CD14-positive monocyte (primary cell): ENCODE results near the gene DAGLA. TPM values are rescaled to one million over a fixed set of nuclear protein-coding genes. Genes with fewer than 3 reads are reported as not detected.

Experiments used
- DNase-seq, 3 donors: peaks; one replicate each; pipeline ENCODE4 v3.0.0-alpha.2; 2011 to 2022
- H2AFZ ChIP-seq: 2 replicates; pipeline ENCODE4 v1.6.0; 2012; ENCODE audit warnings: mild to moderate bottlenecking, low read depth, low read length, inconsistent platforms; ENCODE audit not compliant: insufficient read depth, poor library complexity, severe bottlenecking
- H3K27ac ChIP-seq, 2 donors: 1 replicate in 1 of 2; 2 replicates in 1 of 2; pipeline ENCODE4 v1.5.1; 2012 to 2013; ENCODE audit warnings: low read length in 2 of 2, control low read depth in 1 of 2, inconsistent platforms in 1 of 2, low read depth in 1 of 2, mild to moderate bottlenecking in 1 of 2
- H3K27me3 ChIP-seq, 2 donors: one replicate each; pipeline versions ENCODE4 v1.6.0 to v1.6.1; 2011 to 2013; ENCODE audit warnings: low read length in 2 of 2; ENCODE audit not compliant: control insufficient read depth in 2 of 2, insufficient read depth in 2 of 2
- H3K36me3 ChIP-seq, 2 donors: replicated peaks in 1 of 2; 1 replicate in 1 of 2; 2 replicates in 1 of 2; pipeline versions ENCODE4 v1.5.1 to v1.6.1; 2012 to 2013; ENCODE audit warnings: low read length in 2 of 2, control low read depth in 1 of 2, inconsistent platforms in 1 of 2, mild to moderate bottlenecking in 1 of 2; ENCODE audit not compliant: insufficient read depth in 2 of 2, control insufficient read depth in 1 of 2
- H3K4me1 ChIP-seq, 2 donors: 1 replicate in 1 of 2; 2 replicates in 1 of 2; pipeline versions ENCODE4 v1.5.1 to v1.6.1; 2012 to 2013; ENCODE audit warnings: low read length in 2 of 2, control low read depth in 1 of 2, inconsistent platforms in 1 of 2, mild to moderate bottlenecking in 1 of 2, moderate library complexity in 1 of 2; ENCODE audit not compliant: insufficient read depth in 2 of 2, control insufficient read depth in 1 of 2
- H3K4me2 ChIP-seq: replicated peaks from 2 replicates; pipeline ENCODE3; 2012; ENCODE audit warnings: low read length, moderate library complexity, mild to moderate bottlenecking; ENCODE audit not compliant: poor library complexity, severe bottlenecking; ENCODE audit errors: extremely low read depth
- H3K4me3 ChIP-seq, 3 experiments: fragments of 200-600 bp in 1 of 3; sonication (generic) in 1 of 3; replicated peaks in 1 of 3; 1 replicate in 2 of 3; 2 replicates in 1 of 3; pipeline ENCODE4 v1.5.1; 2011 to 2013; ENCODE audit warnings: low read length in 3 of 3, mild to moderate bottlenecking in 3 of 3, control low read depth in 2 of 3, low read depth in 2 of 3, inconsistent platforms in 1 of 3, moderate library complexity in 1 of 3
- H3K79me2 ChIP-seq: 2 replicates; pipeline ENCODE4 v1.6.0; 2012; ENCODE audit warnings: mild to moderate bottlenecking, control low read depth, inconsistent platforms, low read length, moderate library complexity; ENCODE audit not compliant: insufficient read depth
- H3K9ac ChIP-seq: 2 replicates; pipeline ENCODE4 v1.6.0; 2017; ENCODE audit warnings: low read length, mild to moderate bottlenecking; ENCODE audit not compliant: insufficient read depth, poor library complexity, severe bottlenecking
- H3K9me3 ChIP-seq, 2 donors: replicated peaks in 1 of 2; 1 replicate in 1 of 2; 2 replicates in 1 of 2; pipeline versions ENCODE4 v1.5.1 to v1.6.1; 2012 to 2013; ENCODE audit warnings: low read length in 2 of 2, control low read depth in 1 of 2; ENCODE audit not compliant: control insufficient read depth in 1 of 2, insufficient read depth in 1 of 2
- H4K20me1 ChIP-seq: 2 replicates; pipeline ENCODE4 v1.6.0; 2012; ENCODE audit warnings: mild to moderate bottlenecking, low read length, control low read depth, moderate library complexity; ENCODE audit not compliant: insufficient read depth
- H3K27ac Mint-ChIP-seq, 7 donors: one replicate each; pipeline ENCODE4 v1.8.0; 2020; ENCODE audit warnings: mild to moderate bottlenecking in 7 of 7, mixed read lengths in 7 of 7, moderate library complexity in 6 of 7, inconsistent platforms in 2 of 7
- H3K27me3 Mint-ChIP-seq, 3 donors: one replicate each; pipeline ENCODE4 v1.8.0; 2021 to 2022; ENCODE audit warnings: low read depth in 3 of 3, mild to moderate bottlenecking in 3 of 3, mixed read lengths in 3 of 3, moderate library complexity in 3 of 3, inconsistent platforms in 1 of 3
- H3K36me3 Mint-ChIP-seq, 2 donors: one replicate each; pipeline ENCODE4 v1.8.0; 2020; ENCODE audit warnings: mixed read lengths in 2 of 2, inconsistent platforms in 1 of 2, mild to moderate bottlenecking in 1 of 2
- H3K4me1 Mint-ChIP-seq: one replicate; pipeline ENCODE4 v1.8.0; 2020; ENCODE audit warnings: mild to moderate bottlenecking, mixed read lengths
- H3K4me3 Mint-ChIP-seq, 2 donors: one replicate each; pipeline ENCODE4 v1.8.0; 2020; ENCODE audit warnings: mild to moderate bottlenecking in 2 of 2, mixed read lengths in 2 of 2, moderate library complexity in 1 of 2
- H3K9me3 Mint-ChIP-seq, 7 donors: one replicate each; pipeline ENCODE4 v1.8.0; 2020 to 2022; ENCODE audit warnings: mixed read lengths in 7 of 7, mild to moderate bottlenecking in 6 of 7, moderate library complexity in 6 of 7, inconsistent platforms in 2 of 7
- WGBS: methylation state at CpG from one replicate; pipeline ENCODE4 v1.1.5; 2013; ENCODE audit warnings: missing lambda C conversion rate; ENCODE audit not compliant: insufficient coverage; 5-methylcytosine and 5-hydroxymethylcytosine counted together
- intact Hi-C, 2 donors: fragments of 100-400 bp; cut with micrococcal nuclease; formaldehyde crosslinking; loops; one replicate each; pipeline versions ENCODE4 v1.15.0 to v1.15.1; 2023
- polyA plus RNA-seq, 3 donors: library from polyadenylated mRNA; depleted of rRNA in 1 of 3; unstranded in 2 of 3; stranded (reverse) in 1 of 3; fragments of 300-500 nt in 2 of 3; fragments of >200 nt in 1 of 3; fragmentation: Illumina TruSeq in 2 of 3; gene quantifications; 1 replicate in 2 of 3; 2 replicates in 1 of 3; pipeline ENCODE4 v1.2.3, GENCODE V29; 2012 to 2021
- TF ChIP-seq, protein P1 (sequence below): fragments of 200-600 bp; IDR thresholded peaks from one replicate; pipeline ENCODE4 v1.8.0; 2022; ENCODE audit warnings: antibody characterized with exemption, mild to moderate bottlenecking

Gene DAGLA
- polyA plus RNA-seq, 3 donors = 0.16 to 6.7 (median 0.73) TPM

DNA sequence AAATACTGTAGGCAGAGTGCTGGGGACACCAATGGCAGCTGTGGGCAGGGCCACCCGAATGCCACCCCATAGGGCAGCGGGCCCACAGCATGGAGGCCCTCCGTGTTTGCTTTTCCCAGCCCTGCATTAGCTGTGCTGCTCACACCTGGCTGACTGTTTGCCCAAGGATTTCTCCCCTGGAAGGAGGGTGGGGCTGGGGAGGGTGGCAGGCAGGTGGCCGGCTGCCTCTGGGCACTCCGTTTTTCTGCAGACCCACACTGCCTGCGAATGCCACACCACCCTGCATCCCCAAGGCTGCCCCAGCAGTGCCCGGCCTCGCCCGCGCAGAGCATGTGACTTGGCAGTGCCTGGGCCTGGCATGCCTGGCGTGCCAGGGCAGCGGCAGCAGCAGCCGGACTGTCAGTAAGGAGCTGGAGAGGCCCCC is 19.6 kb downstream of the DAGLA start:
- Histone ChIP-seq H3K4me2 (peak overlapping the region; percentile 62), H3K79me2 (peaks cover 35% of the 10 kb centered on the region), H3K4me1 (peaks cover 88 to 89% of the 10 kb centered on the region in 2 donors), H2AFZ (no peak overlapping the region), H3K9ac (no peak overlapping the region), H3K27ac (peak overlapping the region; percentile 90 to 95), H4K20me1 (no peaks in the 10 kb centered on the region), H3K4me3 (peak overlapping the region in 1 of 3 experiments; percentile 36), H3K27me3 (no peaks in the 10 kb centered on the region), H3K9me3 (no peaks in the 10 kb centered on the region), H3K36me3 (no peaks in the 10 kb centered on the region)
- TF ChIP-seq, protein P1, sequence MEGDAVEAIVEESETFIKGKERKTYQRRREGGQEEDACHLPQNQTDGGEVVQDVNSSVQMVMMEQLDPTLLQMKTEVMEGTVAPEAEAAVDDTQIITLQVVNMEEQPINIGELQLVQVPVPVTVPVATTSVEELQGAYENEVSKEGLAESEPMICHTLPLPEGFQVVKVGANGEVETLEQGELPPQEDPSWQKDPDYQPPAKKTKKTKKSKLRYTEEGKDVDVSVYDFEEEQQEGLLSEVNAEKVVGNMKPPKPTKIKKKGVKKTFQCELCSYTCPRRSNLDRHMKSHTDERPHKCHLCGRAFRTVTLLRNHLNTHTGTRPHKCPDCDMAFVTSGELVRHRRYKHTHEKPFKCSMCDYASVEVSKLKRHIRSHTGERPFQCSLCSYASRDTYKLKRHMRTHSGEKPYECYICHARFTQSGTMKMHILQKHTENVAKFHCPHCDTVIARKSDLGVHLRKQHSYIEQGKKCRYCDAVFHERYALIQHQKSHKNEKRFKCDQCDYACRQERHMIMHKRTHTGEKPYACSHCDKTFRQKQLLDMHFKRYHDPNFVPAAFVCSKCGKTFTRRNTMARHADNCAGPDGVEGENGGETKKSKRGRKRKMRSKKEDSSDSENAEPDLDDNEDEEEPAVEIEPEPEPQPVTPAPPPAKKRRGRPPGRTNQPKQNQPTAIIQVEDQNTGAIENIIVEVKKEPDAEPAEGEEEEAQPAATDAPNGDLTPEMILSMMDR = no peak
- peak overlapping the region; percentile 92 to 96 (median 93) for H3K27ac Mint-ChIP-seq
- intact Hi-C loops = no loop called here
- no peak for DNase-seq
- no peak overlapping the region for H3K4me3 Mint-ChIP-seq
- H3K9me3 Mint-ChIP-seq = peaks cover 0 to 2% (median 0%) of the 10 kb centered on the region in 7 donors
- H3K4me1 Mint-ChIP-seq = peaks cover 88% of the 10 kb centered on the region
- WGBS = 88% methylated on average over 9 of the region's 13 CpGs
- peaks cover 8 to 9% of the 10 kb centered on the region in 2 donors for H3K36me3 Mint-ChIP-seq
- H3K27me3 Mint-ChIP-seq = peaks cover 0 to 2% (median 2%) of the 10 kb centered on the region in 3 donors

DNA sequence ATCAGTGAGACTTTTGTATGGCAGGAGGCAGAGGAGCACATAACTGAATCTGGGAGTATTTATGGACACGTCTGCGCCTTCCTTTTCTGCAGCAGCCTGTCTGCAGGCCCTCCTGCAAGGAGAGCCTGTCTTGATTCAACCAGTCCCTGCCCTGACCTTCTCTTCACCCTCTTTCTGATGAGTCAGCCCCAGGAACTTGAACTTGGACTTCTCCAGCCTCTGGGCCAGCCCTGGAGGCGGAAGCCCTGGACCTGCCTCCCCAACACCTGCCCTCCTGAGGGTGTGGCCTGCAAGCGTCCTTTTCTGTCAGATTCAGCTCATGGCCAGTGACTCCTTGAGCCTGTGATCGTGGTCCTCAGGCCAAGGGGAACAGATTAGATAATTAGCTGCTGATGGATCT is 20.0 kb downstream of the DAGLA start:
- H3K4me2 ChIP-seq = peak overlapping the region; percentile 62
- no peak overlapping the region for H2AFZ ChIP-seq
- H3K9ac ChIP-seq = peak overlapping the region; percentile 59
- intact Hi-C loops = no loop called here
- H3K27ac ChIP-seq = peak overlapping the region; percentile 90 to 95
- peak; percentile 77 to 85 (median 84) for DNase-seq
- H3K27me3 ChIP-seq = no peaks in the 10 kb centered on the region
- no peaks in the 10 kb centered on the region for H3K9me3 ChIP-seq
- peaks cover 0 to 2% (median 0%) of the 10 kb centered on the region in 7 donors for H3K9me3 Mint-ChIP-seq
- H3K4me1 ChIP-seq = peaks cover 83 to 85% of the 10 kb centered on the region in 2 donors
- peak overlapping the region in 1 of 2 donors; percentile 69 for H3K4me3 Mint-ChIP-seq
- TF ChIP-seq, protein P1 = no peak
- H3K36me3 ChIP-seq = no peaks in the 10 kb centered on the region
- H3K4me1 Mint-ChIP-seq = peaks cover 86% of the 10 kb centered on the region
- peaks cover 8 to 10% of the 10 kb centered on the region in 2 donors for H3K36me3 Mint-ChIP-seq
- 20% methylated on average over 4 of the region's 5 CpGs for WGBS
- peaks cover 35% of the 10 kb centered on the region for H3K79me2 ChIP-seq
- peak overlapping the region; percentile 92 to 96 (median 93) for H3K27ac Mint-ChIP-seq
- no peaks in the 10 kb centered on the region for H4K20me1 ChIP-seq
- H3K4me3 ChIP-seq = peak overlapping the region in 1 of 3 experiments; percentile 36
- peaks cover 0 to 2% (median 2%) of the 10 kb centered on the region in 3 donors for H3K27me3 Mint-ChIP-seq
